NB4 (cell line): Measurements from ENCODE around the gene GRXCR1.

Source experiments
- DNase-seq: peaks from one replicate; pipeline ENCODE4 v3.0.0; 2010; ENCODE audit warnings: low read depth
- H3K4me3 ChIP-seq: one replicate; pipeline ENCODE4 v1.5.1; 2011; ENCODE audit warnings: mild to moderate bottlenecking, low read depth, low read length, moderate library complexity
- CTCF ChIP-seq: IDR thresholded peaks from one replicate; pipeline ENCODE4 v1.5.1; 2012; ENCODE audit warnings: low read depth, low read length
- MAX ChIP-seq: IDR thresholded peaks from 2 replicates; pipeline ENCODE4 v1.6.1; 2011; ENCODE audit warnings: low read depth, low read length
- MYC ChIP-seq: IDR thresholded peaks from 2 replicates; pipeline ENCODE4 v1.6.1; 2011; ENCODE audit warnings: low read depth, low read length
- POLR2A ChIP-seq: IDR thresholded peaks from 2 replicates; pipeline ENCODE4 v1.6.1; 2011; ENCODE audit warnings: mild to moderate bottlenecking; ENCODE audit not compliant: insufficient read length; ENCODE audit errors: extremely low read depth

GRXCR1 gene

DNA sequence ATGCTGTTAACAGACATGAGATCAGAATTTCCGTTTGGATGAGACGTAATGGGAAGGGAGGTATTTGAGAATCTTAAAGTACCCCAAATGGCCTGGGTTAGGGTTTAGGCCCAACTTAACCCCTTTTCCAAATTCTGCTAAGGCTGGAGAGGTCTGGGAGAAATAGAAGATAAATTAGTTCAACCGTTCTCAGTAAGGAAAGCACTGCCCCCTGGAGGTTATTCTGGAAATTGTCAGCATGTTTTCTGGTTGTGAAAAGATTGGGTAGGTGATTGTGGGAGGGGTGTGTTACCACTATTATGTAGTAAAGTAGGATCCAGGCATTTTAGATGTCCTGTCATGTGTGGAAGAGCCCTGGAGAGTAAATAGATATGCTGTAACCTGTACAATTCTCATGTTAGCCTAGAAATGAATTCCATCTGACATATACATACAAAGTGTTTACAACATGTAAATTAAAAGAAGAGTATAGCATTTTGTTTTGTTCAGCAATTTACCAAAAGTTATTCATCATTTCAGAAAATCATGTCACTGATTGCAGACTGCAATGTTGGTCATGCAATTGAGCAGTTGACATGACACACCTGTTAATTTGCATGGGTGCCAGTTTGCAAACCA is 26.8 kb upstream of the GRXCR1 start:
- TF ChIP-seq MAX (no peak), MYC (no peak), CTCF (peak; percentile 76), POLR2A (no peak)
- H3K4me3 ChIP-seq, result no peak overlapping the region
- DNase-seq, result peak; percentile 67

- DNase-seq, result no peak
- no peak overlapping the region for H3K4me3 ChIP-seq
- TF ChIP-seq CTCF (no peak), MAX (no peak), POLR2A (no peak), MYC (no peak)
Measured at GRCh38 chr4:42871261-42871660, 21.3 kb upstream of the GRXCR1 start.

DNA sequence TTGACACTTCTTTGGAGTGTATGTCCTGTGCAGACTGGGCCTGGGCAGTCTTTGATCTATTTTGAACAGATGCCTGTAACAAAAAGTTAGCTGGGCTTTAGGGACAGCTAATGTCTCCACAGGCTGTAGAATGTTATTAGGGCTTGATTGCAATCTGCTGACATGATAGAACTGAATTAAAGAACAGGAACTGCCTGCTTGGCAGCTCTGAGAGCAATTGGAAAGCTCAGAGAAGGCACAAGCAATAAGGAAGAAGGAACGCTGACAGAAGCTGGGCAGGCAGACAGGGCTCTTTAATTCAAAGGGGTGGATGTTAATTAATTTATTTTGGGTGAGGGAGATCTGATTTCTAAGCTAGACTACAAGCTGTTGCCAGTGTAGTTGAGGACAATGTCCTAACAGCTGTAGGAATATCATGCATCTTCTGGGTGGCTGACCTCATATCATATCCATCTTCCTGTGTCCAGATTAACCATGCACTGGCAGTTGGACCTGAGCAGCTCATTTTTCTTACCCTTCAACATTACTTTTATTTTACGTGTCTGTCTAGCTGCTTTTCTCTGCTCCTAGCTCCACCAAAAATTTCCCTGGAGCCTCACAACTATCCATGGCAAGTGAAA is 20.7 kb upstream of the GRXCR1 start:
- TF ChIP-seq CTCF, result no peak
- TF ChIP-seq MYC, result no peak
- TF ChIP-seq MAX, result no peak
- no peak for TF ChIP-seq POLR2A
- H3K4me3 ChIP-seq, result no peak overlapping the region
- DNase-seq, result no peak

- H3K4me3 ChIP-seq, result no peak overlapping the region
- DNase-seq, result no peak
- TF ChIP-seq MYC (no peak), MAX (no peak), CTCF (no peak), POLR2A (no peak)
Measured at GRCh38 chr4:42878863-42879262, 13.7 kb upstream of the GRXCR1 start.

DNA sequence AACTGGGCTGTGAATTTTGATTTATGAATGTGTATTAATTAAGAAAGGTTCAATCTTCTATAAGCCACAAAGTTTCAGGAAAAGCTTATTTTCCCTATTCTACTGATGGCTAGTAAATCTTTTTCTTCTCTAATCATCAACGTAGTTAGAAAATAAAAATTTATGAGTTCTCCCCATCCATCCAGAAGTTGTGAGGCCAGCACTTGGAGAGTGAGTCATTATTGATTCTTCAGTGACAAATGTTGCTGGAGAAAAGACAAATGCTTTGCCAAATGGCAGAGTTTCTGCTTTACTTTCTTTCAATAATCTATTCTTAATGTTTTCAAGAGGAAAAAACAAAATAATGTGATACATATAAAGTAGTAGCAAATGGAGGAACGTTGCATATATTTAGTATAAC is 11.3 kb upstream of the GRXCR1 start:
- H3K4me3 ChIP-seq, result no peak overlapping the region
- TF ChIP-seq MYC (no peak), CTCF (no peak), MAX (no peak), POLR2A (no peak)
- DNase-seq, result no peak

DNA sequence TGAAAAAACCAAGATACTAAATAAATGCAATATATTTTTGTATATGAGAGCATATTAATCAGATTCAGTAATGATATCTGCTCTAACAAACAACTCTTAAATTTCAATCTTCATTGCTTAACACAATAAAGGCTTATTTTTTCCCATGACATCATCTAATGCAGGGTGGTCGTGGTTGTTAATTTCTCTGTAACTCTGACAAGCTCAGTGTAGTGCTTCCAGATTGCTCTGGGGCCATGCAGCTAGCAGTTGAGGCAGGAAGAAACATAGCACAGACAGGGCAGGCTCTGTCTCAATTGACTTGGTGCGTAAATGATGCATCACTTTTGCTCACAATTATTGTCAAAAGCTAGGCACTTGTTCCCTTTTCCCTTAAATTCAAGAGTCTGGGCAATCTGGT is 869 bp upstream of the GRXCR1 start:
- TF ChIP-seq MAX, result no peak
- no peak for DNase-seq
- H3K4me3 ChIP-seq, result no peak overlapping the region
